ENCODE data around the gene DNAAF3. TPM values are rescaled to one million over a fixed set of nuclear protein-coding genes. Genes with fewer than 3 reads are reported as not detected.

The DNAAF3 gene
- total and polyA plus RNA-seq, 8 donors = 1.2 to 3.3 (median 2.6) TPM

- Histone ChIP-seq H3K27ac (no peak overlapping the region), H3K36me3 (no peaks in the 10 kb centered on the region), H3K4me1 (no peaks in the 10 kb centered on the region), H3K9me3 (no peaks in the 10 kb centered on the region), H3K4me3 (no peak overlapping the region), H3K27me3 (no peaks in the 10 kb centered on the region)
- intact Hi-C loops (cut with DNase I) = no loop called here
- TF ChIP-seq, protein P1, sequence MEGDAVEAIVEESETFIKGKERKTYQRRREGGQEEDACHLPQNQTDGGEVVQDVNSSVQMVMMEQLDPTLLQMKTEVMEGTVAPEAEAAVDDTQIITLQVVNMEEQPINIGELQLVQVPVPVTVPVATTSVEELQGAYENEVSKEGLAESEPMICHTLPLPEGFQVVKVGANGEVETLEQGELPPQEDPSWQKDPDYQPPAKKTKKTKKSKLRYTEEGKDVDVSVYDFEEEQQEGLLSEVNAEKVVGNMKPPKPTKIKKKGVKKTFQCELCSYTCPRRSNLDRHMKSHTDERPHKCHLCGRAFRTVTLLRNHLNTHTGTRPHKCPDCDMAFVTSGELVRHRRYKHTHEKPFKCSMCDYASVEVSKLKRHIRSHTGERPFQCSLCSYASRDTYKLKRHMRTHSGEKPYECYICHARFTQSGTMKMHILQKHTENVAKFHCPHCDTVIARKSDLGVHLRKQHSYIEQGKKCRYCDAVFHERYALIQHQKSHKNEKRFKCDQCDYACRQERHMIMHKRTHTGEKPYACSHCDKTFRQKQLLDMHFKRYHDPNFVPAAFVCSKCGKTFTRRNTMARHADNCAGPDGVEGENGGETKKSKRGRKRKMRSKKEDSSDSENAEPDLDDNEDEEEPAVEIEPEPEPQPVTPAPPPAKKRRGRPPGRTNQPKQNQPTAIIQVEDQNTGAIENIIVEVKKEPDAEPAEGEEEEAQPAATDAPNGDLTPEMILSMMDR (IDR thresholded peaks at IDR 0.05) = no peak
- ATAC-seq = no peak
- no peak for DNase-seq
- WGBS, 2 donors = 83 to 86% methylated on average over 20 of the region's 20 CpGs
- no peak for FAIRE-seq
These were observed 56.7 kb downstream of the DNAAF3 start for GRCh38 chr19:55109527-55110291.

Small RNA genes within 50 kb of the gene (microRNA-seq; reads per million reads assigned to microRNA genes)
- 0 reads per million in 2 donors for gene MIR7975

Other genes with a start within 250 kb of the DNAAF3 start
- gene NLRP7, start 219.1 kb downstream of the DNAAF3 start, total RNA-seq = under 1 TPM in 1 of 6 donors, not detected in 5; 0.06 TPM
- gene NLRP7, start 219.1 kb downstream of the DNAAF3 start, polyA plus RNA-seq = not detected
- 1 to 10 TPM; 1.6 to 7.3 (median 4.4) TPM for gene NLRP2, start 200.2 kb downstream of the DNAAF3 start, total RNA-seq
- gene NLRP2, start 200.2 kb downstream of the DNAAF3 start, polyA plus RNA-seq = 10 to 100 TPM in 1 of 2 donors, under 1 TPM in 1; 0.34 to 17.5 TPM
- under 1 TPM in 5 of 6 donors, not detected in 1; 0.09 to 0.25 (median 0.24) TPM for gene GP6, start 128.3 kb downstream of the DNAAF3 start, total RNA-seq
- under 1 TPM in 1 of 2 donors, not detected in 1; 0.31 TPM for gene GP6, start 128.3 kb downstream of the DNAAF3 start, polyA plus RNA-seq
- 10 to 100 TPM; 10.9 to 27.1 (median 14.2) TPM for gene RDH13, start 103.5 kb downstream of the DNAAF3 start, total RNA-seq
- 10 to 100 TPM; 22.0 to 26.6 TPM for gene RDH13, start 103.5 kb downstream of the DNAAF3 start, polyA plus RNA-seq
- 10 to 100 TPM; 10.2 to 32.0 (median 16.0) TPM for gene EPS8L1, start 90.7 kb downstream of the DNAAF3 start, total RNA-seq
- gene EPS8L1, start 90.7 kb downstream of the DNAAF3 start, polyA plus RNA-seq = 100 to 1,000 TPM; 152 to 279 TPM
- 10 to 100 TPM; 37.1 to 61.5 (median 50.9) TPM for gene PPP1R12C, start 49.0 kb downstream of the DNAAF3 start, total RNA-seq
- 100 to 1,000 TPM; 174 to 266 TPM for gene PPP1R12C, start 49.0 kb downstream of the DNAAF3 start, polyA plus RNA-seq
- under 1 TPM in 1 of 6 donors, not detected in 5; 0.54 TPM for gene TNNT1, start 17.4 kb downstream of the DNAAF3 start, total RNA-seq
- gene TNNT1, start 17.4 kb downstream of the DNAAF3 start, polyA plus RNA-seq = 1 to 10 TPM in 1 of 2 donors, not detected in 1; 4.0 TPM
- gene TNNI3, start 8.9 kb downstream of the DNAAF3 start, total RNA-seq = 1 to 10 TPM in 1 of 6 donors, under 1 TPM in 1, not detected in 4; 0.66 to 4.1 TPM
- 1 to 10 TPM; 2.2 to 2.9 TPM for gene TNNI3, start 8.9 kb downstream of the DNAAF3 start, polyA plus RNA-seq
- 1 to 10 TPM in 5 of 6 donors, under 1 TPM in 1; 0.88 to 3.7 (median 1.7) TPM for gene SYT5, start 13.7 kb upstream of the DNAAF3 start, total RNA-seq
- gene SYT5, start 13.7 kb upstream of the DNAAF3 start, polyA plus RNA-seq = 10 to 100 TPM; 10.6 to 41.1 TPM
- 10 to 100 TPM in 2 of 6 donors, 1 to 10 TPM in 4; 5.1 to 15.3 (median 8.8) TPM for gene PTPRH, start 42.9 kb upstream of the DNAAF3 start, total RNA-seq
- 1 to 10 TPM; 5.8 to 8.0 TPM for gene PTPRH, start 42.9 kb upstream of the DNAAF3 start, polyA plus RNA-seq
- 1 to 10 TPM; 1.0 to 1.8 (median 1.5) TPM for gene TMEM86B, start 62.1 kb upstream of the DNAAF3 start, total RNA-seq
- gene TMEM86B, start 62.1 kb upstream of the DNAAF3 start, polyA plus RNA-seq = 10 to 100 TPM; 14.4 to 27.3 TPM
- gene PPP6R1, start 92.4 kb upstream of the DNAAF3 start, total RNA-seq = 10 to 100 TPM; 15.3 to 31.4 (median 18.9) TPM
- 10 to 100 TPM; 27.0 to 33.1 TPM for gene PPP6R1, start 92.4 kb upstream of the DNAAF3 start, polyA plus RNA-seq
- 10 to 100 TPM in 4 of 6 donors, 1 to 10 TPM in 2; 7.0 to 16.6 (median 12.3) TPM for gene HSPBP1, start 113.5 kb upstream of the DNAAF3 start, total RNA-seq
- gene HSPBP1, start 113.5 kb upstream of the DNAAF3 start, polyA plus RNA-seq = 10 to 100 TPM; 26.4 to 29.5 TPM
- 1 to 10 TPM in 3 of 6 donors, under 1 TPM in 3; 0.46 to 2.5 (median 1.1) TPM for gene BRSK1, start 117.4 kb upstream of the DNAAF3 start, total RNA-seq
- 1 to 10 TPM; 4.8 to 9.2 TPM for gene BRSK1, start 117.4 kb upstream of the DNAAF3 start, polyA plus RNA-seq
- 1 to 10 TPM in 1 of 6 donors, under 1 TPM in 2, not detected in 3; 0.32 to 1.3 (median 0.83) TPM for gene TMEM150B, start 158.7 kb upstream of the DNAAF3 start, total RNA-seq
- gene TMEM150B, start 158.7 kb upstream of the DNAAF3 start, polyA plus RNA-seq = under 1 TPM in 1 of 2 donors, not detected in 1; 0.14 TPM
- gene KMT5C, start 173.3 kb upstream of the DNAAF3 start, total RNA-seq = 10 to 100 TPM in 2 of 6 donors, 1 to 10 TPM in 4; 4.3 to 12.6 (median 6.9) TPM
- 10 to 100 TPM; 22.3 to 27.4 TPM for gene KMT5C, start 173.3 kb upstream of the DNAAF3 start, polyA plus RNA-seq
- under 1 TPM in 1 of 6 donors, not detected in 5; 0.62 TPM for gene COX6B2, start 188.1 kb upstream of the DNAAF3 start, total RNA-seq
- gene COX6B2, start 188.1 kb upstream of the DNAAF3 start, polyA plus RNA-seq = under 1 TPM; 0.28 to 0.42 TPM
- not detected for gene GARIN5B, start 196.6 kb upstream of the DNAAF3 start, total RNA-seq
- gene GARIN5B, start 196.6 kb upstream of the DNAAF3 start, polyA plus RNA-seq = not detected
- gene IL11, start 203.8 kb upstream of the DNAAF3 start, total RNA-seq = under 1 TPM in 3 of 6 donors, not detected in 3; 0.20 to 0.41 (median 0.37) TPM
- under 1 TPM; 0.16 to 0.19 TPM for gene IL11, start 203.8 kb upstream of the DNAAF3 start, polyA plus RNA-seq
- gene TMEM190, start 210.2 kb upstream of the DNAAF3 start, total RNA-seq = not detected
- gene TMEM190, start 210.2 kb upstream of the DNAAF3 start, polyA plus RNA-seq = under 1 TPM in 1 of 2 donors, not detected in 1; 0.45 TPM
- gene TMEM238, start 217.7 kb upstream of the DNAAF3 start, total RNA-seq = 10 to 100 TPM; 14.7 to 32.7 (median 21.3) TPM
- under 1 TPM; 0.42 TPM for gene TMEM238, start 217.7 kb upstream of the DNAAF3 start, polyA plus RNA-seq
- 1,000 to 10,000 TPM in 1 of 6 donors, 100 to 1,000 TPM in 5; 420 to 1,198 (median 819) TPM for gene RPL28, start 219.3 kb upstream of the DNAAF3 start, total RNA-seq
- 1,000 to 10,000 TPM in 1 of 2 donors, 100 to 1,000 TPM in 1; 738 to 1,109 TPM for gene RPL28, start 219.3 kb upstream of the DNAAF3 start, polyA plus RNA-seq
- gene UBE2S, start 241.2 kb upstream of the DNAAF3 start, total RNA-seq = 1 to 10 TPM; 2.0 to 7.3 (median 5.1) TPM
- 1 to 10 TPM; 3.6 to 5.0 TPM for gene UBE2S, start 241.2 kb upstream of the DNAAF3 start, polyA plus RNA-seq

Measured in pancreas (tissue), 10 donors.